B cell (primary cell): Measurements from ENCODE around the gene EFCAB10. TPM values are rescaled to one million over a fixed set of nuclear protein-coding genes. Genes with fewer than 3 reads are reported as not detected.

Experiments used
- ATAC-seq: fragments of 200-7000 bp; cut with Tn5 transposase; one replicate; pipeline ENCODE4 v1.10.0; 2021; ENCODE audit warnings: low read depth, mild to moderate bottlenecking, moderate number of reproducible peaks, moderate library complexity
- CTCF ChIA-PET: fragments of 350-600 bp; sonication (Branson Sonifier 250); formaldehyde crosslinking; loops from one replicate; lab custom pipeline; 2021; ENCODE audit warnings: antibody characterized with exemption, inconsistent platforms; lab: Charles Lee
- POLR2A ChIA-PET: fragments of 350-600 bp; sonication (Branson Sonifier 250); formaldehyde crosslinking; loops from one replicate; lab custom pipeline; 2021; ENCODE audit warnings: antibody characterized with exemption; lab: Charles Lee
- DNase-seq: peaks from one replicate; pipeline ENCODE4 v3.0.0; 2013
- H2AFZ ChIP-seq: 2 replicates; pipeline ENCODE4 v1.6.1; 2012; ENCODE audit warnings: mild to moderate bottlenecking, low read depth, low read length; ENCODE audit not compliant: insufficient read depth, poor library complexity, severe bottlenecking
- H3K27ac ChIP-seq, 2 donors: 1 replicate in 1 of 2; 2 replicates in 1 of 2; pipeline ENCODE4 v1.5.1; 2012 to 2013; ENCODE audit warnings: low read length in 2 of 2, mild to moderate bottlenecking in 2 of 2, moderate library complexity in 1 of 2
- H3K27me3 ChIP-seq, 4 experiments: fragments of 200-600 bp in 1 of 4; sonication (generic) in 1 of 4; replicated peaks in 1 of 4; 1 replicate in 2 of 4; 2 replicates in 2 of 4; pipeline versions ENCODE4 v1.6.1 to v1.7.0; 2013 to 2016; ENCODE audit warnings: low read length in 3 of 4, mild to moderate bottlenecking in 2 of 4, mixed read lengths in 1 of 4, moderate library complexity in 1 of 4; ENCODE audit not compliant: insufficient read depth in 4 of 4, control insufficient read depth in 3 of 4; ENCODE audit errors: control extremely low read depth in 1 of 4
- H3K36me3 ChIP-seq, 2 experiments: replicated peaks in 1 of 2; 1 replicate in 1 of 2; 2 replicates in 1 of 2; pipeline versions ENCODE4 v1.6.1 to v1.7.1; 2013; ENCODE audit warnings: low read length in 1 of 2; ENCODE audit not compliant: insufficient read depth in 2 of 2, control insufficient read depth in 1 of 2; ENCODE audit errors: control extremely low read depth in 1 of 2, extremely low read depth in 1 of 2
- H3K4me1 ChIP-seq, 2 donors: fragments of 200-600 bp in 1 of 2; sonication (generic) in 1 of 2; 1 replicate in 1 of 2; 2 replicates in 1 of 2; pipeline versions ENCODE4 v1.5.1 to v1.6.1; 2013 to 2017; ENCODE audit warnings: low read length in 2 of 2; ENCODE audit not compliant: control insufficient read depth in 2 of 2, insufficient read depth in 2 of 2
- H3K4me2 ChIP-seq: replicated peaks from 2 replicates; pipeline ENCODE3; 2012; ENCODE audit warnings: mild to moderate bottlenecking, low read depth, low read length; ENCODE audit not compliant: poor library complexity, severe bottlenecking
- H3K4me3 ChIP-seq, 5 experiments: fragments of 200-600 bp in 1 of 5; sonication (generic) in 1 of 5; 1 replicate in 3 of 5; 2 replicates in 2 of 5; pipeline versions ENCODE4 v1.5.1 to v1.7.0; 2011 to 2016; ENCODE audit warnings: low read length in 4 of 5, mild to moderate bottlenecking in 4 of 5, low read depth in 2 of 5, control low read depth in 1 of 5, moderate library complexity in 1 of 5; ENCODE audit not compliant: insufficient read depth in 1 of 5; ENCODE audit errors: control extremely low read depth in 1 of 5, extremely low read depth in 1 of 5
- H3K79me2 ChIP-seq: fragments of 200-600 bp; sonication (generic); one replicate; pipeline ENCODE4 v1.6.0; 2016; ENCODE audit warnings: low read length; ENCODE audit not compliant: control insufficient read depth, insufficient read depth
- H3K9ac ChIP-seq: fragments of 200-600 bp; sonication (generic); 2 replicates; pipeline ENCODE4 v1.6.1; 2017; ENCODE audit warnings: mild to moderate bottlenecking, low read length, moderate library complexity
- H3K9me3 ChIP-seq, 3 donors: one replicate each; pipeline versions ENCODE4 v1.6.1 to v1.7.1; 2013; ENCODE audit warnings: low read length in 2 of 3; ENCODE audit not compliant: control insufficient read depth in 2 of 3, insufficient read depth in 1 of 3; ENCODE audit errors: control extremely low read depth in 1 of 3
- H4K20me1 ChIP-seq: 2 replicates; pipeline ENCODE4 v1.6.0; 2012; ENCODE audit warnings: mild to moderate bottlenecking, low read length; ENCODE audit not compliant: insufficient read depth, control insufficient read depth, poor library complexity, severe bottlenecking
- H3K27ac Mint-ChIP-seq: one replicate; pipeline ENCODE4 v1.8.0; 2021; ENCODE audit warnings: mixed read lengths
- H3K27me3 Mint-ChIP-seq: one replicate; pipeline ENCODE4 v1.8.0; 2021; ENCODE audit warnings: mixed read lengths
- H3K4me1 Mint-ChIP-seq: one replicate; pipeline ENCODE4 v1.8.0; 2021; ENCODE audit warnings: mixed read lengths
- H3K4me3 Mint-ChIP-seq: one replicate; pipeline ENCODE4 v1.8.0; 2021; ENCODE audit warnings: mixed read lengths
- H3K9me3 Mint-ChIP-seq: one replicate; pipeline ENCODE4 v1.8.0; 2022; ENCODE audit warnings: mixed read lengths; ENCODE audit not compliant: insufficient read depth
- EZH2 ChIP-seq: IDR thresholded peaks from 2 replicates; pipeline ENCODE4 v1.6.1; 2012; ENCODE audit warnings: borderline replicate concordance, low read depth, mild to moderate bottlenecking, moderate library complexity, low read length; ENCODE audit not compliant: insufficient read depth, poor library complexity, severe bottlenecking
- WGBS: methylation state at CpG from one replicate; pipeline ENCODE4 v1.1.5; 2013; ENCODE audit warnings: missing lambda C conversion rate; ENCODE audit not compliant: insufficient coverage; 5-methylcytosine and 5-hydroxymethylcytosine counted together
- intact Hi-C: fragments of 100-400 bp; cut with micrococcal nuclease; formaldehyde crosslinking; loops from one replicate; pipeline ENCODE4 v1.10.0; 2022
- polyA plus RNA-seq: library from polyadenylated mRNA; depleted of rRNA; stranded (reverse); fragments of >200 nt; gene quantifications from 2 replicates; pipeline ENCODE4 v1.2.3, GENCODE V29; 2012
- total RNA-seq, 2 donors: library from RNA; stranded (reverse); fragments of 120-200 nt in 1 of 2; gene quantifications; 1 replicate in 1 of 2; 2 replicates in 1 of 2; pipeline versions ENCODE4 v1.2.3 to v1.2.4, GENCODE V29; 2013 to 2022
- TF ChIP-seq, protein P1 (sequence below): fragments of 200-600 bp; IDR thresholded peaks from one replicate; pipeline ENCODE4 v1.8.0; 2022; ENCODE audit warnings: antibody characterized with exemption, mild to moderate bottlenecking

Gene EFCAB10
- total and polyA plus RNA-seq, 2 donors (not counting 1 experiment from before 2014, with no cell fraction given), result not detected

DNA sequence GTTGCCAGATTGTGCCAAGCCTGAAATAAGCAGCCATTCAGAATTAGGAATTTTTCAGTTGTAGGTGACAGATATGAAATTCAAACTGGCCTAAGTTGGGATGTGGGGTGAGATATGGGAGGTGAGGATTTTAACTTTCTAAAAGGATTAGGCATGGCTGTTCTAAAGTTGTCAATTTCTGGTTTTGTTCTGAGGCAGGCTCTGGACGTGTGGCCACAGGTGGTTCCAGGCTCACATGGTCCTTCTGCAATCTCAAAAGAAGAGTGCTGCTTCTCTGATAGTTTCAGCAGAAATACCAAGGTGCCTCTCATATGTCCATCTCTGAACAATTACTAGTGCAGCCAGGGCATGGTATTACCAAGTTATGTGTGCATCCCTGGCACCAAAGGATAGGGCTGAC is 21.4 kb downstream of the EFCAB10 start:
- Histone ChIP-seq H3K9ac (no peak overlapping the region), H4K20me1 (no peaks in the 10 kb centered on the region), H3K27me3 (no peaks in the 10 kb centered on the region), H3K27ac (no peak overlapping the region), H3K4me1 (no peaks in the 10 kb centered on the region), H3K9me3 (no peaks in the 10 kb centered on the region), H3K4me3 (no peak overlapping the region), H2AFZ (no peak overlapping the region), H3K36me3 (peaks cover 15 to 58% of the 10 kb centered on the region in 2 experiments), H3K4me2 (no peak overlapping the region), H3K79me2 (peaks cover 2% of the 10 kb centered on the region)
- Mint-ChIP-seq H3K27me3 (no peaks in the 10 kb centered on the region), H3K27ac (no peak overlapping the region), H3K4me3 (no peak overlapping the region), H3K9me3 (no peaks in the 10 kb centered on the region), H3K4me1 (no peaks in the 10 kb centered on the region)
- intact Hi-C loops, result no loop called here
- WGBS, result 86% methylated on average over 1 of the region's 1 CpG
- no peak for TF ChIP-seq EZH2
- TF ChIP-seq, protein P1, sequence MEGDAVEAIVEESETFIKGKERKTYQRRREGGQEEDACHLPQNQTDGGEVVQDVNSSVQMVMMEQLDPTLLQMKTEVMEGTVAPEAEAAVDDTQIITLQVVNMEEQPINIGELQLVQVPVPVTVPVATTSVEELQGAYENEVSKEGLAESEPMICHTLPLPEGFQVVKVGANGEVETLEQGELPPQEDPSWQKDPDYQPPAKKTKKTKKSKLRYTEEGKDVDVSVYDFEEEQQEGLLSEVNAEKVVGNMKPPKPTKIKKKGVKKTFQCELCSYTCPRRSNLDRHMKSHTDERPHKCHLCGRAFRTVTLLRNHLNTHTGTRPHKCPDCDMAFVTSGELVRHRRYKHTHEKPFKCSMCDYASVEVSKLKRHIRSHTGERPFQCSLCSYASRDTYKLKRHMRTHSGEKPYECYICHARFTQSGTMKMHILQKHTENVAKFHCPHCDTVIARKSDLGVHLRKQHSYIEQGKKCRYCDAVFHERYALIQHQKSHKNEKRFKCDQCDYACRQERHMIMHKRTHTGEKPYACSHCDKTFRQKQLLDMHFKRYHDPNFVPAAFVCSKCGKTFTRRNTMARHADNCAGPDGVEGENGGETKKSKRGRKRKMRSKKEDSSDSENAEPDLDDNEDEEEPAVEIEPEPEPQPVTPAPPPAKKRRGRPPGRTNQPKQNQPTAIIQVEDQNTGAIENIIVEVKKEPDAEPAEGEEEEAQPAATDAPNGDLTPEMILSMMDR, result no peak
- POLR2A ChIA-PET, result no interaction called here
- CTCF ChIA-PET, result interaction anchor here (0.5 kb wide), 1 partner anchor 81 kb away, joined by 4 read pairs; no protein-coding TSS in a partner anchor
- DNase-seq (no peak), ATAC-seq (no peak)

DNA sequence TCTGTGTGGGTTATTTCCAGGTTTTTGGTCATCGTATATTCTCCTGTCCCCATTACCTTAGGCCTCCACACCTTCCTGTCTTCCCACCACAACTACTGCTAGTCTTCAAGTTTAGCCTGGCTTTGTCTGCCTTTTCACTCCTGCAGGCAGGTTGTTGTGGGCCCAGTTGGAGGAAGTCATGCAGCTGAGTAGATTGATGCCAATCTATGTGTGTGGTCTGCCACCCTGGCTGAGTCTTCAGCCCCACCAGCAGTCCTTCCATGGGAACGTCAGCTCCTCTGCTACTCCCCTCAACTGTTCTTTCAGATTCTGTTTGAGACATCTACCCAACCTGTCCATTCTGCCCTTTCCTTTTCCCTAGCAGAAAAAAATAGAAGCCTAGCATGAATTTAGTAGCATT is 43.0 kb downstream of the EFCAB10 start:
- Histone ChIP-seq H3K4me1 (peaks cover 5% of the 10 kb centered on the region in 2 donors), H4K20me1 (no peaks in the 10 kb centered on the region), H3K36me3 (peaks cover 8 to 53% of the 10 kb centered on the region in 2 experiments), H3K9me3 (no peaks in the 10 kb centered on the region), H3K79me2 (peaks cover 41% of the 10 kb centered on the region), H2AFZ (no peak overlapping the region), H3K27ac (no peak overlapping the region), H3K27me3 (no peaks in the 10 kb centered on the region), H3K4me2 (no peak overlapping the region), H3K4me3 (no peak overlapping the region), H3K9ac (no peak overlapping the region)
- CTCF ChIA-PET, result no interaction called here
- TF ChIP-seq, protein P1, result no peak
- no peak for TF ChIP-seq EZH2
- 80% methylated on average over 1 of the region's 2 CpGs for WGBS
- H3K4me3 Mint-ChIP-seq, result no peak overlapping the region
- intact Hi-C loops, result no loop called here
- DNase-seq (no peak), ATAC-seq (no peak)
- H3K27ac Mint-ChIP-seq, result no peak overlapping the region
- peaks cover 6% of the 10 kb centered on the region for H3K4me1 Mint-ChIP-seq
- no peaks in the 10 kb centered on the region for H3K27me3 Mint-ChIP-seq
- H3K9me3 Mint-ChIP-seq, result no peaks in the 10 kb centered on the region
- POLR2A ChIA-PET, result no interaction called here
